ENCODE measurements around the gene ETNPPL. TPM values are rescaled to one million over a fixed set of nuclear protein-coding genes. Genes with fewer than 3 reads are reported as not detected.

ETNPPL gene
- total and polyA plus RNA-seq, 2 of the 4 experiments (the other 2 are of a cell fraction), result not detected

GRCh38 chr4:108766058-108766457 is 3.2 kb upstream of the ETNPPL start:
- WGBS, 2 experiments (ENCODE audit: extremely low coverage in 2 of 2, insufficient read length in 1 of 2), result no CpG with 5 or more reads among the region's 3 CpGs
- dilution Hi-C loops (cut with HindIII; ENCODE audit: low sequenced_read_pairs, unreplicated experiment), result no loop called here

More at GRCh38 chr4:108766058-108766457, 3.2 kb upstream of the ETNPPL start:
- Histone ChIP-seq H2BK5ac (ENCODE audit: low read depth, low read length, poor library complexity, severe bottlenecking) (no peak overlapping the region), H4K5ac (ENCODE audit: low read depth, low read length) (no peak overlapping the region), H3K4ac (ENCODE audit: low read depth, low read length) (no peak overlapping the region), H4K91ac (ENCODE audit: insufficient read depth, low read depth, low read length) (no peak overlapping the region), H3K4me3 (ENCODE audit: insufficient read depth, low read depth, low read length) (no peak overlapping the region), H3K79me1 (ENCODE audit: low read depth in 1 of 2, low read length in 2 of 2) (no peaks in the 10 kb centered on the region), H3K27me3 (ENCODE audit: control insufficient read depth, insufficient read depth, low read length) (peaks cover 19% of the 10 kb centered on the region), H3K14ac (replicated peaks; ENCODE audit: low read depth, low read length) (no peak overlapping the region), H2AFZ (replicated peaks; ENCODE audit: low read length, poor library complexity) (no peak overlapping the region), H3K18ac (ENCODE audit: low read depth, low read length) (no peak overlapping the region), H3K27ac (ENCODE audit: insufficient read depth, low read length) (no peak overlapping the region), H4K8ac (ENCODE audit: low read depth in 2 of 2, low read length in 2 of 2) (no peak overlapping the region), H3K9me3 (ENCODE audit: control insufficient read depth, insufficient read depth, low read length) (no peaks in the 10 kb centered on the region), H2BK20ac (ENCODE audit: low read depth, low read length) (no peak overlapping the region), H2AK9ac (replicated peaks; ENCODE audit: low read depth, low read length, poor library complexity) (no peak overlapping the region), H2BK15ac (ENCODE audit: low read depth, low read length) (no peak overlapping the region), H3K9me1 (ENCODE audit: insufficient read depth, low read length) (no peaks in the 10 kb centered on the region), H3K4me2 (ENCODE audit: low read depth, low read length) (no peak overlapping the region), H4K20me1 (ENCODE audit: insufficient read depth, low read length) (no peaks in the 10 kb centered on the region), H3K23ac (ENCODE audit: low read depth, low read length) (no peak overlapping the region), H3K36me3 (ENCODE audit: control insufficient read depth, insufficient read depth, low read length) (no peaks in the 10 kb centered on the region), H2BK120ac (ENCODE audit: low read depth, low read length) (no peak overlapping the region), H2AK5ac (ENCODE audit: low read depth, low read length) (no peak overlapping the region), H3K4me1 (ENCODE audit: control insufficient read depth, insufficient read depth, low read length) (no peaks in the 10 kb centered on the region), H3K56ac (ENCODE audit: extremely low read depth, insufficient read depth, low read length) (no peak overlapping the region), H3K9ac (ENCODE audit: low read depth, low read length) (no peak overlapping the region)
- intact Hi-C loops (cut with micrococcal nuclease) (no loop called here), in situ Hi-C loops (cut with MboI; ENCODE audit: low sequenced_read_pairs) (no loop called here)
- ATAC-seq (ENCODE audit: low read depth) (no peak), DNase-seq (no peak)
- ChIA-PET POLR2A (ENCODE audit: unreplicated experiment) (no interaction called here), CTCF (no interaction called here)
- no peak for TF ChIP-seq POLR2A (IDR thresholded peaks at IDR 0.05; ENCODE audit: low read depth, low read length)
- no peak for TF ChIP-seq SMC3 (IDR thresholded peaks at IDR 0.05; ENCODE audit: low read depth, low read length)
- no peak for TF ChIP-seq USF2 (IDR thresholded peaks at IDR 0.05; ENCODE audit: low read depth, low read length)
- TF ChIP-seq RFX5 (IDR thresholded peaks at IDR 0.05; ENCODE audit: low read depth, low read length), result no peak
- TF ChIP-seq RAD21 (IDR thresholded peaks at IDR 0.05; ENCODE audit: low read length), result no peak
- no peak for TF ChIP-seq RCOR1 (IDR thresholded peaks at IDR 0.05; ENCODE audit: insufficient replicate concordance, low read length)
- no peak for TF ChIP-seq CHD1 (IDR thresholded peaks at IDR 0.05; ENCODE audit: low read depth, low read length)
- TF ChIP-seq CEBPB (IDR thresholded peaks at IDR 0.05; ENCODE audit: low read depth, low read length), result no peak
- no peak for TF ChIP-seq MAZ (IDR thresholded peaks at IDR 0.05; ENCODE audit: borderline replicate concordance, low read depth, low read length)
- no peak for TF ChIP-seq ELK1 (IDR thresholded peaks at IDR 0.05; ENCODE audit: borderline replicate concordance, low read depth, low read length)
- TF ChIP-seq CTCF (conservative IDR thresholded peaks at IDR 0.05; ENCODE audit: low read depth, low read length), result no peak
- no peak for TF ChIP-seq BHLHE40 (IDR thresholded peaks at IDR 0.05; ENCODE audit: low read depth, low read length)
- TF ChIP-seq MXI1 (IDR thresholded peaks at IDR 0.05; ENCODE audit: borderline replicate concordance, low read depth, low read length), result no peak
- no peak for TF ChIP-seq MAFK (IDR thresholded peaks at IDR 0.05; ENCODE audit: low read depth, low read length)
- no TSS peak for BruUV-seq (replicated peaks)
